H9 (cell line): Measurements from ENCODE around the gene MYO1D. TPM values are rescaled to one million over a fixed set of nuclear protein-coding genes. Genes with fewer than 3 reads are reported as not detected.

Source experiments
- DNase-seq: peaks from one replicate; pipeline ENCODE4 v3.0.0-alpha.2; 2017
- H2AFZ ChIP-seq: one replicate; pipeline ENCODE4 v1.6.1; 2013; ENCODE audit warnings: mild to moderate bottlenecking, low read length, control low read depth, moderate library complexity
- H2AK5ac ChIP-seq: 2 replicates; pipeline ENCODE4 v1.6.1; 2013; ENCODE audit warnings: low read length, control low read depth, mixed read lengths; ENCODE audit not compliant: insufficient read length
- H2BK120ac ChIP-seq: one replicate; pipeline ENCODE4 v1.6.1; 2013; ENCODE audit warnings: low read depth, mild to moderate bottlenecking, low read length, control low read depth, inconsistent platforms; ENCODE audit not compliant: poor library complexity, severe bottlenecking
- H2BK12ac ChIP-seq: 2 replicates; pipeline ENCODE4 v1.6.1; 2013; ENCODE audit warnings: low read length, control low read depth, mixed read lengths, low read depth; ENCODE audit not compliant: insufficient read length
- H2BK15ac ChIP-seq: 2 replicates; pipeline ENCODE4 v1.6.1; 2013; ENCODE audit warnings: low read depth, low read length, control low read depth
- H2BK20ac ChIP-seq: one replicate; pipeline ENCODE4 v1.6.1; 2013; ENCODE audit warnings: low read depth, mild to moderate bottlenecking, low read length, control low read depth, inconsistent platforms; ENCODE audit not compliant: poor library complexity, severe bottlenecking
- H2BK5ac ChIP-seq: 2 replicates; pipeline ENCODE4 v1.6.1; 2013; ENCODE audit warnings: low read length, control low read depth, mixed read lengths; ENCODE audit not compliant: insufficient read length
- H3K14ac ChIP-seq: 2 replicates; pipeline ENCODE4 v1.6.1; 2013; ENCODE audit warnings: low read length, control low read depth; ENCODE audit not compliant: insufficient read depth
- H3K18ac ChIP-seq: 2 replicates; pipeline ENCODE4 v1.6.1; 2013; ENCODE audit warnings: low read depth, mild to moderate bottlenecking, mixed read lengths, low read length, control low read depth; ENCODE audit not compliant: insufficient read length
- H3K23ac ChIP-seq: 2 replicates; pipeline ENCODE4 v1.6.1; 2013; ENCODE audit warnings: low read length, control low read depth, mixed read lengths, low read depth; ENCODE audit not compliant: insufficient read length
- H3K23me2 ChIP-seq: 2 replicates; pipeline ENCODE4 v1.6.1; 2013; ENCODE audit warnings: low read depth, mild to moderate bottlenecking, mixed read lengths, low read length, control low read depth; ENCODE audit not compliant: insufficient read length, poor library complexity, severe bottlenecking
- H3K27ac ChIP-seq: 2 replicates; pipeline ENCODE4 v1.5.1; 2013; ENCODE audit warnings: low read length, control low read depth, mixed read lengths, low read depth; ENCODE audit not compliant: insufficient read length
- H3K27me3 ChIP-seq: 2 replicates; pipeline ENCODE4 v1.6.1; 2013; ENCODE audit warnings: low read length, control low read depth, inconsistent platforms; ENCODE audit not compliant: insufficient read depth
- H3K4ac ChIP-seq: 2 replicates; pipeline ENCODE4 v1.6.1; 2013; ENCODE audit warnings: low read depth, mild to moderate bottlenecking, control low read depth, inconsistent platforms, low read length, moderate library complexity
- H3K4me1 ChIP-seq: 2 replicates; pipeline ENCODE4 v1.6.1; 2013; ENCODE audit warnings: low read length, control low read depth, inconsistent platforms; ENCODE audit not compliant: insufficient read depth
- H3K4me2 ChIP-seq: 2 replicates; pipeline ENCODE4 v1.6.1; 2013; ENCODE audit warnings: low read length, control low read depth, mixed read lengths; ENCODE audit not compliant: insufficient read length, insufficient read depth
- H3K56ac ChIP-seq: 2 replicates; pipeline ENCODE4 v1.6.1; 2013; ENCODE audit warnings: low read depth, mild to moderate bottlenecking, mixed read lengths, low read length, control low read depth; ENCODE audit not compliant: insufficient read length
- H3K79me1 ChIP-seq: 2 replicates; pipeline ENCODE4 v1.6.1; 2013; ENCODE audit warnings: low read depth, mild to moderate bottlenecking, moderate library complexity, low read length, control low read depth, inconsistent platforms; ENCODE audit not compliant: insufficient read depth, poor library complexity, severe bottlenecking
- H3K79me2 ChIP-seq: 2 replicates; pipeline ENCODE4 v1.6.1; 2013; ENCODE audit warnings: low read length, control low read depth, inconsistent platforms; ENCODE audit not compliant: insufficient read depth
- H3K9ac ChIP-seq: 2 replicates; pipeline ENCODE4 v1.6.1; 2013; ENCODE audit warnings: low read length, control low read depth, mixed read lengths; ENCODE audit not compliant: insufficient read length; ENCODE audit errors: extremely low read depth
- H3K9me3 ChIP-seq: one replicate; pipeline ENCODE4 v1.6.1; 2013; ENCODE audit warnings: low read depth, low read length, inconsistent platforms; ENCODE audit not compliant: control insufficient read depth
- H3T11ph ChIP-seq: one replicate; pipeline ENCODE4 v1.6.1; 2013; ENCODE audit warnings: mild to moderate bottlenecking, low read length, control low read depth, inconsistent platforms
- H4K20me1 ChIP-seq: one replicate; pipeline ENCODE4 v1.6.1; 2013; ENCODE audit not compliant: control insufficient read depth, insufficient read length, insufficient read depth
- H4K5ac ChIP-seq: 2 replicates; pipeline ENCODE4 v1.6.1; 2013; ENCODE audit warnings: low read depth, mild to moderate bottlenecking, mixed read lengths, low read length, control low read depth; ENCODE audit not compliant: insufficient read length
- H4K8ac ChIP-seq: replicated peaks from 2 replicates; pipeline ENCODE4 v1.6.1; 2013; ENCODE audit warnings: low read length, control low read depth, mixed read lengths, low read depth; ENCODE audit not compliant: insufficient read length
- H4K91ac ChIP-seq: 2 replicates; pipeline ENCODE4 v1.6.1; 2013; ENCODE audit warnings: low read depth, mild to moderate bottlenecking, moderate library complexity, mixed read lengths, low read length, control low read depth; ENCODE audit not compliant: insufficient read length
- H3K27ac Mint-ChIP-seq, 3 experiments: 2 replicates in 2 of 3; 3 replicates in 1 of 3; pipeline ENCODE4 v1.8.0; 2020 to 2021; ENCODE audit warnings: mixed read lengths in 3 of 3, mild to moderate bottlenecking in 1 of 3, moderate library complexity in 1 of 3
- H3K27me3 Mint-ChIP-seq: 2 replicates; pipeline ENCODE4 v1.8.0; 2021; ENCODE audit warnings: low read depth, mild to moderate bottlenecking, moderate library complexity, mixed read lengths
- H3K36me3 Mint-ChIP-seq, 3 experiments: 2 replicates in 2 of 3; 3 replicates in 1 of 3; pipeline ENCODE4 v1.8.0; 2020 to 2021; ENCODE audit warnings: low read depth in 3 of 3, mixed read lengths in 3 of 3; ENCODE audit not compliant: insufficient read depth in 1 of 3
- H3K4me1 Mint-ChIP-seq, 2 experiments: 2 replicates each; pipeline ENCODE4 v1.8.0; 2020; ENCODE audit warnings: mixed read lengths in 2 of 2
- H3K4me3 Mint-ChIP-seq, 2 experiments: 2 replicates in 1 of 2; 3 replicates in 1 of 2; pipeline ENCODE4 v1.8.0; 2020 to 2021; ENCODE audit warnings: mild to moderate bottlenecking in 2 of 2, mixed read lengths in 2 of 2, moderate library complexity in 1 of 2
- H3K9me3 Mint-ChIP-seq, 2 experiments: 2 replicates in 1 of 2; 3 replicates in 1 of 2; pipeline ENCODE4 v1.8.0; 2020; ENCODE audit warnings: mild to moderate bottlenecking in 2 of 2, mixed read lengths in 2 of 2, moderate library complexity in 1 of 2
- WGBS: extraction: QIAGEN DNeasy Blood & Tissue Kit; methylation state at CpG from one replicate; pipeline ENCODE4 v1.1.7; 2013; ENCODE audit warnings: missing lambda C conversion rate, low lambda C conversion rate, mixed read lengths; ENCODE audit not compliant: insufficient read length; ENCODE audit errors: extremely low coverage; 5-methylcytosine and 5-hydroxymethylcytosine counted together
- total RNA-seq: library from RNA; stranded (reverse); gene quantifications from 2 replicates; pipeline ENCODE4 v1.2.1, GENCODE V29; 2021
- TF ChIP-seq, protein P1 (sequence below): fragments of 200-600 bp; sonication (generic); conservative IDR thresholded peaks from 3 replicates; pipeline ENCODE4 v1.8.0; 2021; ENCODE audit warnings: antibody characterized with exemption, mild to moderate bottlenecking

MYO1D gene
- total RNA-seq, 1 experiment from 2014 or later: 19.0 TPM

DNA sequence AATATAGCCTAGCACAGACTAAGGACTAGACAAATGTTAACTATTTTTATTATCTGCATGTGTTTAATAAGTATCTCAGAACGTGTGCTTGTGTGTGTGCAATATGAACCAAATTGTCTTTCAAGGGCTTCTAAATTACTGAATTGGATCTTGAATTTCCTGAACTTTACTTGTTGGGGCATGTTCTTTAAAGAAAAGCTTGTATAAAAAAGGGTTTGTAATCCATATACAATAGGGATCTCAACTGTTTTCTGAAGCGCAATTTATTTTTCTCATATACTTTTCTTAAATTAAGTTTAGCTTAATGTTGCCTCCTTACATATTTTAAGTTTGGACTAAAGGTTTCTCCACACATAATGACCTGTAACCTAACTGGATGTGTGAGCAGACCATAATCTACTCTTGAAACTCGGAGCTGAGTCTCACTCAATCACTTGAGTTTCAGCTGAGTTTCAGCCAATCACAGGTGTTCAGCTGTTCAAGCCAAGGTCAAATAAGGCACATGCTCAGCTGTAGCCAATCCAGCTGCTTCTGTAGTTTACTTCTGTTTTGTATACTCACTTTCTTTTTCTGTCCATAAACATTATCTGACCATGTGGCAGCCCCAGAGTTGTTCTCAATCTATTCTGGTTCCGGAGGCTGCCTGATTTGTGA, 317.8 kb downstream of the MYO1D start:
- Mint-ChIP-seq H3K4me1 (peaks cover 5 to 9% of the 10 kb centered on the region in 2 experiments), H3K36me3 (no peaks in the 10 kb centered on the region), H3K4me3 (no peak overlapping the region), H3K9me3 (no peaks in the 10 kb centered on the region), H3K27ac (no peak overlapping the region), H3K27me3 (no peaks in the 10 kb centered on the region)
- Histone ChIP-seq H3K27ac (no peak overlapping the region), H2AK5ac (no peak overlapping the region), H3K79me2 (no peaks in the 10 kb centered on the region), H2BK20ac (no peak overlapping the region), H4K8ac (no peak overlapping the region), H2AFZ (no peak overlapping the region), H4K91ac (no peak overlapping the region), H3K79me1 (no peaks in the 10 kb centered on the region), H3K9me3 (no peaks in the 10 kb centered on the region), H3K4me2 (no peak overlapping the region), H3K4ac (no peak overlapping the region), H3K9ac (no peak overlapping the region), H4K20me1 (no peaks in the 10 kb centered on the region), H3K23me2 (no peaks in the 10 kb centered on the region), H3K4me1 (0 out of 2 replicates have a peak, but pooled peaks cover under 1% of the 10 kb centered on the region), H2BK12ac (no peak overlapping the region), H3K18ac (no peak overlapping the region), H3T11ph (no peak overlapping the region), H3K56ac (no peak overlapping the region), H4K5ac (no peak overlapping the region), H3K27me3 (no peaks in the 10 kb centered on the region), H3K23ac (no peak overlapping the region), H2BK15ac (no peak overlapping the region), H2BK5ac (no peak overlapping the region), H2BK120ac (no peak overlapping the region), H3K14ac (no peak overlapping the region)
- no CpG with 5 or more reads among the region's 4 CpGs for WGBS
- TF ChIP-seq, protein P1, sequence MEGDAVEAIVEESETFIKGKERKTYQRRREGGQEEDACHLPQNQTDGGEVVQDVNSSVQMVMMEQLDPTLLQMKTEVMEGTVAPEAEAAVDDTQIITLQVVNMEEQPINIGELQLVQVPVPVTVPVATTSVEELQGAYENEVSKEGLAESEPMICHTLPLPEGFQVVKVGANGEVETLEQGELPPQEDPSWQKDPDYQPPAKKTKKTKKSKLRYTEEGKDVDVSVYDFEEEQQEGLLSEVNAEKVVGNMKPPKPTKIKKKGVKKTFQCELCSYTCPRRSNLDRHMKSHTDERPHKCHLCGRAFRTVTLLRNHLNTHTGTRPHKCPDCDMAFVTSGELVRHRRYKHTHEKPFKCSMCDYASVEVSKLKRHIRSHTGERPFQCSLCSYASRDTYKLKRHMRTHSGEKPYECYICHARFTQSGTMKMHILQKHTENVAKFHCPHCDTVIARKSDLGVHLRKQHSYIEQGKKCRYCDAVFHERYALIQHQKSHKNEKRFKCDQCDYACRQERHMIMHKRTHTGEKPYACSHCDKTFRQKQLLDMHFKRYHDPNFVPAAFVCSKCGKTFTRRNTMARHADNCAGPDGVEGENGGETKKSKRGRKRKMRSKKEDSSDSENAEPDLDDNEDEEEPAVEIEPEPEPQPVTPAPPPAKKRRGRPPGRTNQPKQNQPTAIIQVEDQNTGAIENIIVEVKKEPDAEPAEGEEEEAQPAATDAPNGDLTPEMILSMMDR: no peak
- DNase-seq: no peak
